ACC112 (cell line): ENCODE results near the gene GRIK1.

ENCODE experiments used
- H2AFZ ChIP-seq: fragments of 200-600 bp; sonication (generic); one replicate; pipeline ENCODE4 v1.6.0; 2017; ENCODE audit warnings: antibody characterized with exemption, low read length; ENCODE audit not compliant: unreplicated experiment
- H3K27ac ChIP-seq: fragments of 200-600 bp; sonication (generic); 2 replicates; pipeline ENCODE4 v1.5.1; 2014; ENCODE audit warnings: low read depth, mild to moderate bottlenecking, antibody characterized with exemption, low read length, moderate library complexity
- H3K27me3 ChIP-seq: fragments of 200-600 bp; sonication (generic); 2 replicates; pipeline ENCODE4 v1.6.1; 2014; ENCODE audit warnings: mild to moderate bottlenecking, antibody characterized with exemption, low read length, moderate library complexity, mixed read lengths; ENCODE audit not compliant: insufficient read depth
- H3K36me3 ChIP-seq: fragments of 200-600 bp; sonication (generic); 2 replicates; pipeline ENCODE4 v1.6.1; 2016; ENCODE audit warnings: mild to moderate bottlenecking, antibody characterized with exemption, low read length, moderate library complexity, mixed read lengths; ENCODE audit not compliant: insufficient read depth
- H3K4me1 ChIP-seq: fragments of 200-600 bp; sonication (generic); one replicate; pipeline ENCODE4 v1.6.1; 2016; ENCODE audit warnings: low read length, mixed read lengths; ENCODE audit not compliant: insufficient read depth, unreplicated experiment, control insufficient read depth
- H3K4me3 ChIP-seq: fragments of 200-600 bp; sonication (generic); 2 replicates; pipeline ENCODE4 v1.5.1; 2014; ENCODE audit warnings: mild to moderate bottlenecking, low read depth, low read length
- H3K79me2 ChIP-seq: fragments of 200-600 bp; sonication (generic); one replicate; pipeline ENCODE4 v1.6.0; 2016; ENCODE audit warnings: low read length; ENCODE audit not compliant: control insufficient read depth, unreplicated experiment, insufficient read depth

The GRIK1 gene

GRCh38 chr21:29677326-29677725 is 262.5 kb downstream of the GRIK1 start:
- no peaks in the 10 kb centered on the region for H3K36me3 ChIP-seq
- H3K79me2 ChIP-seq, result no peaks in the 10 kb centered on the region
- H3K4me1 ChIP-seq, result peaks cover 18% of the 10 kb centered on the region
- H3K27me3 ChIP-seq, result no peaks in the 10 kb centered on the region
- H3K27ac ChIP-seq, result no peak overlapping the region
- H2AFZ ChIP-seq, result no peak overlapping the region
- H3K4me3 ChIP-seq, result no peak overlapping the region

GRCh38 chr21:29676395-29676794 is 263.4 kb downstream of the GRIK1 start:
- peaks cover 18% of the 10 kb centered on the region for H3K4me1 ChIP-seq
- no peak overlapping the region for H2AFZ ChIP-seq
- H3K27ac ChIP-seq, result no peak overlapping the region
- no peaks in the 10 kb centered on the region for H3K79me2 ChIP-seq
- H3K27me3 ChIP-seq, result no peaks in the 10 kb centered on the region
- H3K4me3 ChIP-seq, result no peak overlapping the region
- H3K36me3 ChIP-seq, result no peaks in the 10 kb centered on the region

- Histone ChIP-seq H3K4me1 (peaks cover 18% of the 10 kb centered on the region), H3K36me3 (no peaks in the 10 kb centered on the region), H3K27me3 (no peaks in the 10 kb centered on the region), H2AFZ (no peak overlapping the region), H3K27ac (no peak overlapping the region), H3K79me2 (no peaks in the 10 kb centered on the region), H3K4me3 (no peak overlapping the region)
Measured at GRCh38 chr21:29675451-29675850, 264.3 kb downstream of the GRIK1 start.

GRCh38 chr21:29674343-29674742 is 265.5 kb downstream of the GRIK1 start:
- no peak overlapping the region for H3K4me3 ChIP-seq
- H3K79me2 ChIP-seq, result no peaks in the 10 kb centered on the region
- no peak overlapping the region for H2AFZ ChIP-seq
- no peak overlapping the region for H3K27ac ChIP-seq
- no peaks in the 10 kb centered on the region for H3K27me3 ChIP-seq
- peaks cover 16% of the 10 kb centered on the region for H3K4me1 ChIP-seq
- no peaks in the 10 kb centered on the region for H3K36me3 ChIP-seq

- Histone ChIP-seq H3K27me3 (no peaks in the 10 kb centered on the region), H3K4me1 (peaks cover 4% of the 10 kb centered on the region), H2AFZ (no peak overlapping the region), H3K36me3 (no peaks in the 10 kb centered on the region), H3K27ac (no peak overlapping the region), H3K79me2 (no peaks in the 10 kb centered on the region), H3K4me3 (no peak overlapping the region)
Measured at GRCh38 chr21:29673096-29673610, 266.6 kb downstream of the GRIK1 start.

GRCh38 chr21:29671728-29672127 is 268.1 kb downstream of the GRIK1 start:
- Histone ChIP-seq H3K4me3 (no peak overlapping the region), H3K79me2 (no peaks in the 10 kb centered on the region), H3K36me3 (no peaks in the 10 kb centered on the region), H2AFZ (no peak overlapping the region), H3K4me1 (no peaks in the 10 kb centered on the region), H3K27me3 (no peaks in the 10 kb centered on the region), H3K27ac (no peak overlapping the region)

- Histone ChIP-seq H2AFZ (no peak overlapping the region), H3K4me3 (no peak overlapping the region), H3K79me2 (no peaks in the 10 kb centered on the region), H3K36me3 (no peaks in the 10 kb centered on the region), H3K4me1 (no peaks in the 10 kb centered on the region), H3K27ac (no peak overlapping the region), H3K27me3 (no peaks in the 10 kb centered on the region)
Measured at GRCh38 chr21:29670228-29670627, 269.6 kb downstream of the GRIK1 start.

GRCh38 chr21:29669416-29669815 is 270.4 kb downstream of the GRIK1 start:
- H3K4me1 ChIP-seq, result no peaks in the 10 kb centered on the region
- H3K4me3 ChIP-seq, result no peak overlapping the region
- H3K27me3 ChIP-seq, result no peaks in the 10 kb centered on the region
- H3K27ac ChIP-seq, result no peak overlapping the region
- H2AFZ ChIP-seq, result no peak overlapping the region
- no peaks in the 10 kb centered on the region for H3K36me3 ChIP-seq
- no peaks in the 10 kb centered on the region for H3K79me2 ChIP-seq

GRCh38 chr21:29667651-29668050 is 272.1 kb downstream of the GRIK1 start:
- Histone ChIP-seq H3K27ac (no peak overlapping the region), H3K4me1 (no peaks in the 10 kb centered on the region), H3K27me3 (no peaks in the 10 kb centered on the region), H3K79me2 (no peaks in the 10 kb centered on the region), H3K4me3 (no peak overlapping the region), H3K36me3 (no peaks in the 10 kb centered on the region), H2AFZ (no peak overlapping the region)

- Histone ChIP-seq H3K79me2 (no peaks in the 10 kb centered on the region), H3K27me3 (no peaks in the 10 kb centered on the region), H3K36me3 (peaks cover 3% of the 10 kb centered on the region; the same call in 1 of the 2 replicates), H3K27ac (no peak overlapping the region), H3K4me3 (no peak overlapping the region), H2AFZ (no peak overlapping the region), H3K4me1 (no peaks in the 10 kb centered on the region)
Measured at GRCh38 chr21:29664615-29665014, 275.2 kb downstream of the GRIK1 start.

GRCh38 chr21:29661672-29662442 is 277.9 kb downstream of the GRIK1 start:
- Histone ChIP-seq H3K27me3 (no peaks in the 10 kb centered on the region), H3K36me3 (peaks cover 3% of the 10 kb centered on the region; the same call in 1 of the 2 replicates)

More at GRCh38 chr21:29661672-29662442, 277.9 kb downstream of the GRIK1 start:
- Histone ChIP-seq H3K4me3 (no peak overlapping the region), H3K79me2 (no peaks in the 10 kb centered on the region), H3K4me1 (peaks cover 17% of the 10 kb centered on the region), H2AFZ (no peak overlapping the region), H3K27ac (no peak overlapping the region)
